GM06990 (cell line): Measurements from ENCODE around the gene AFG3L2.

Experiments
- DNase-seq: peaks from one replicate; pipeline ENCODE4 v3.0.0-alpha.2; 2011; ENCODE audit not compliant: insufficient read length; ENCODE audit errors: extremely low read depth
- H3K27me3 ChIP-seq: replicated peaks from 2 replicates; pipeline ENCODE4 v1.6.0; 2011; ENCODE audit warnings: low read length; ENCODE audit not compliant: control insufficient read depth, insufficient read depth
- H3K36me3 ChIP-seq: 2 replicates; pipeline ENCODE4 v1.5.1; 2011; ENCODE audit warnings: low read length; ENCODE audit not compliant: control insufficient read depth, insufficient read depth
- H3K4me3 ChIP-seq: replicated peaks from 2 replicates; pipeline ENCODE4 v1.5.1; 2011; ENCODE audit warnings: low read depth, mild to moderate bottlenecking, control low read depth, low read length
- TF ChIP-seq, protein P1 (sequence below): IDR thresholded peaks from 2 replicates; pipeline ENCODE4 v1.5.1; 2011; ENCODE audit warnings: low read length, control low read depth, mild to moderate bottlenecking, inconsistent platforms; ENCODE audit not compliant: insufficient read depth, poor library complexity, severe bottlenecking

Gene AFG3L2

DNA sequence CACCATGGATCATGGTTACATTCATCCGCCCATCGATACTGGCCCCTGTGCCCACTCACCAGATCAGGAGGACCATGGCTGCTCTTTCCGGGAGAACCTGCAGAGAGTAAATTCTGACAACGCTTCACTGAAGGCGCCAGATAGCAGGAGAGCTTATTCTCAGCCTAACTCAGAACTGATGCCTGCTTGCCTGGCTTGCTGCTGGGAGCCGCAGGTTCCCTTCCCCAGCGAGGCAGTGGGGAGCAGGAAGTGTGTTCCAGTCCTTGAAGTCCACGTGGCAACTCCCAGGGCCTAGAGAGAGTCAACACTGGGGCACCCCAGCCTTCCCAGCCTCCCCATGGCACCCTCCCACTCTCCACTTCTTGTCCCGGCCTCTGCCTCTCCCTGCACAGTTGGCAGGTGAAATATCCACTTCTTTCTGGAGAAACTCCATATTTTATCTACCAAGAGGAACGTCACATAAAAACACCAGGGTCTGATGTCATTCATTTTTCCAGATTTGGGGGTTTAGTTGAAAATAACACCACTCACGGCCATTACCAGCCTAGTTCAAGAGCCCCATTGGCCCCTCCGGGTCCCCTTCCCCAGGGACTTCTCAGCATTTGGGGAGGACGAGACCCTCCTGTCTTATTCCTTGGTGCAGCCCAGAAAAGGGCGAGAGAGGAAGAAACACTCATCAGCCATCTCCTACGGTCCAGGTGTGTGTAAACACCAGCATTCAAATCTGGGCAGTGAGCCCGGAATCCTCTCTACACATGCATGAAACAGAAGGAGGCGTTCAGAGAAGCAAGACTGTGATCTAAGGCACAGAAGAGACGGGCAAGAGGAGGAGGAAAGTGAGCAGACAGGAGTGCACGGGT, 72.4 kb downstream of the AFG3L2 start:
- no peak for DNase-seq
- Histone ChIP-seq H3K4me3 (no peak overlapping the region), H3K36me3 (no peaks in the 10 kb centered on the region), H3K27me3 (peaks cover 2% of the 10 kb centered on the region; the same call in 1 of the 2 replicates)
- TF ChIP-seq, protein P1, sequence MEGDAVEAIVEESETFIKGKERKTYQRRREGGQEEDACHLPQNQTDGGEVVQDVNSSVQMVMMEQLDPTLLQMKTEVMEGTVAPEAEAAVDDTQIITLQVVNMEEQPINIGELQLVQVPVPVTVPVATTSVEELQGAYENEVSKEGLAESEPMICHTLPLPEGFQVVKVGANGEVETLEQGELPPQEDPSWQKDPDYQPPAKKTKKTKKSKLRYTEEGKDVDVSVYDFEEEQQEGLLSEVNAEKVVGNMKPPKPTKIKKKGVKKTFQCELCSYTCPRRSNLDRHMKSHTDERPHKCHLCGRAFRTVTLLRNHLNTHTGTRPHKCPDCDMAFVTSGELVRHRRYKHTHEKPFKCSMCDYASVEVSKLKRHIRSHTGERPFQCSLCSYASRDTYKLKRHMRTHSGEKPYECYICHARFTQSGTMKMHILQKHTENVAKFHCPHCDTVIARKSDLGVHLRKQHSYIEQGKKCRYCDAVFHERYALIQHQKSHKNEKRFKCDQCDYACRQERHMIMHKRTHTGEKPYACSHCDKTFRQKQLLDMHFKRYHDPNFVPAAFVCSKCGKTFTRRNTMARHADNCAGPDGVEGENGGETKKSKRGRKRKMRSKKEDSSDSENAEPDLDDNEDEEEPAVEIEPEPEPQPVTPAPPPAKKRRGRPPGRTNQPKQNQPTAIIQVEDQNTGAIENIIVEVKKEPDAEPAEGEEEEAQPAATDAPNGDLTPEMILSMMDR: no peak

DNA sequence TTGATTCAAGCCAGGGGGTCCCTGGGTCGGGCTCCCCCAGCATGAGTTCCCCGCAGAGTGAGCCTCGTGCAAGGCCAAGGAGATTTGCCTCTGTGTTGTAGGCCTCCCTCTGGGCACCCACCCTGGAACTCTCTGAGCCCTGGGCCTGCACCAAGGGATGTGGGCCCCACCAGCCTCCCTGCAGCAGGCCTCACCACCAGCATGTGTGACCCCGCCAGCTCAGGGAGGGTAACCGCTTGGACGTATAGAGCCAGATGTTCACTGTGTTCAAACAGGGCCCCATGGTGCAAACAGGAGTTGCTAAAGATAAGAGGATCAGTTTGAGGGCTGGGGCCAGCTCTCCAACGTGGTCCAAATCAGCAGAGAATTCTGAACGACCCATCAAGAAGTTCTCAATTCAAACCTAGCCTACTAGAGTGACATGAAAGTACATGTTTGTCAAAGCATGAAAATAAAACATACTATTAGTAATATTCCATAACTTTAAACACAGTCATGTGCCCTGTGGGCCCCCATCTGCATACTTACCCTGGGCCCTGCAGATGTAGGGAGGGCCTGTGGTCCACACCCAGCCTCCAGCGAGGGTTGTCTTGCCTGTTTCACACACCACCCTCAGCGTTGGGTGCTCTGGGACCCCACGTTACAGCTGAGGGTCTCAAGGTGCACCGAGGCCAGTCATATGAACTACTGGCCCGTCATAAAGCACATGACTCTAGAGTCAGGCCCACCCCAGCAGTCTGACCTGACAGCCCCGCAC, 74.5 kb downstream of the AFG3L2 start:
- TF ChIP-seq, protein P1: no peak
- Histone ChIP-seq H3K4me3 (no peak overlapping the region), H3K36me3 (no peaks in the 10 kb centered on the region), H3K27me3 (peaks cover 2% of the 10 kb centered on the region; the same call in 1 of the 2 replicates)
- DNase-seq: no peak

DNA sequence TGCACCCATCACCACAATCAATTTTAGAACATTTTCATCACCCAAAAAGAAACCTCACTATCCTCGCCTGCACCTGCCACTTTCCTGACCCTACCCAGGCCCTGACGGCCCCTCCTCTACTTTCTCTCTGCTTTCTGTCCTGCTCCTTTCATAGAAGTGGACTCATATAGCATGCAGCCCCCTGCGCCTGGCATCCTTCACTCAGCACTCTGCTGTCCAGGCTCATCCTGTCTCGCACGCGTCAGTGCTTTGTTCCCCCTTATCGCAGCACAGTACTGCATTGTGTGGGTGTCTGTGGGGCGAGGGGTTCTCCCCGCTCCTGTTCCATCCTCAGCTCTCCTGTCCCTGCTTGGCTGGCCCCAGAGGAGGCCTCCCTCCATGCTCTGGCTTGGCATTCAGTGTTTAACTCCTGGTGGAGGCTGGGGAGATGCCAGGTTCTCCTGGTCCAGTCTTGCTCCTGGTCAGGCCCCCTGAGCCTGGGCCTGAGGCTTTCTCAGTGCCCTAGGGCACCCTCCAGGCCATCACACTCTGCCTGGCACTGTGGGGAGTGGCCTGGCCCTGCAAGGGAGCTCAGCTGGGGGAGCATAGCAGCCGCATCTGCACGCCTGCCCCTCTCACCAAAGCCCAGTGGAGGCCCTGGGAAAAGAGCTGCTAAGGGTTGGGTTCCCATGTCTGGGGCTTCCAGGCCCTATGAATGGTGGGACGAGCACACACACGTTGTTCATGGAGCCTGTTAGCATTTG, 75.6 kb downstream of the AFG3L2 start:
- no peak for DNase-seq
- H3K27me3 ChIP-seq: peaks cover 2% of the 10 kb centered on the region; the same call in 1 of the 2 replicates
- no peaks in the 10 kb centered on the region for H3K36me3 ChIP-seq
- TF ChIP-seq, protein P1: no peak
- no peak overlapping the region for H3K4me3 ChIP-seq

GRCh38 chr18:12299862-12300261, 77.2 kb downstream of the AFG3L2 start:
- DNase-seq: no peak
- Histone ChIP-seq H3K4me3 (no peak overlapping the region), H3K36me3 (no peaks in the 10 kb centered on the region), H3K27me3 (no peaks in the 10 kb centered on the region; the same call in 1 of the 2 replicates)
- TF ChIP-seq, protein P1: no peak

DNA sequence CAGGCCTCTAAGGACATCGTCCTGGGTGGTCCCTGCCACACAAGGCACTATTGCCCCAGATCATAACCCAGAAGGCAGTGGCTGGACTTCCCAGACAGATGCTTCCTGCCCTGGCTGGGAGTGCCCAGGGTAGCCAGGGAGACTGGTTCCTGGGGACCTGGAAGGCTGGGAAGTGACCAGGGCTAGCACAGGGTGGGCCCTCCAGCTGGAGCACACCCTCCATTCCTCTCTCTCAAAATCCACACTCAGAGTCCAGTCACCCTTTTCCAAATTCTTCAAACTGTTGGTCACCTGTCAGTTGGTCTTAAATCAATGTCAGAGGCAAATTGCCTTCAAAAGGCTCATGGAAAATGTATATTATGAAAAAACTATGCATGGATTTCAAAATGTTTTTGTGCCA, 80.6 kb downstream of the AFG3L2 start:
- DNase-seq: no peak
- TF ChIP-seq, protein P1: no peak
- H3K27me3 ChIP-seq: no peaks in the 10 kb centered on the region
- H3K4me3 ChIP-seq: no peak overlapping the region
- no peaks in the 10 kb centered on the region for H3K36me3 ChIP-seq
